ENCODE data around the gene ADARB2. TPM values are rescaled to one million over a fixed set of nuclear protein-coding genes. Genes with fewer than 3 reads are reported as not detected.

The ADARB2 gene
- total and polyA plus RNA-seq, 2 experiments from 2014 or later, result 0.13 to 0.48 TPM

- no peaks in the 10 kb centered on the region for H3K9me2 ChIP-seq (replicated peaks; ENCODE audit: insufficient read depth)
- no peak for DNase-seq (ENCODE audit: low spot score)
- no peaks in the 10 kb centered on the region for H4K20me1 ChIP-seq (ENCODE audit: insufficient read depth, poor library complexity, severe bottlenecking)
- no peaks in the 10 kb centered on the region for H3K4me1 ChIP-seq (ENCODE audit: insufficient read depth)
- 92% methylated on average over 7 of the region's 7 CpGs for WGBS (ENCODE audit: low lambda C conversion rate, missing lambda C conversion rate)
- no peaks in the 10 kb centered on the region for H3K9me3 ChIP-seq (ENCODE audit: low read depth)
- no peaks in the 10 kb centered on the region for H3K79me2 ChIP-seq
- no peak overlapping the region for H3K27ac ChIP-seq
- H3K4me3 ChIP-seq, result no peak overlapping the region
- no peak overlapping the region for H3K4me2 ChIP-seq
- no peak overlapping the region for H2AFZ ChIP-seq
- TF ChIP-seq EZH2phosphoT487 (IDR thresholded peaks at IDR 0.05; ENCODE audit: low read depth, severe bottlenecking, unreplicated experiment), result no peak
- no peak for TF ChIP-seq EZH2 (IDR thresholded peaks at IDR 0.05; ENCODE audit: borderline replicate concordance)
- TF ChIP-seq CTCF (IDR thresholded peaks at IDR 0.05; ENCODE audit: poor library complexity), result no peak
- peaks cover 3% of the 10 kb centered on the region for H3K27me3 ChIP-seq
- H3K36me3 ChIP-seq (replicated peaks; ENCODE audit: insufficient read depth, low read depth), result no peaks in the 10 kb centered on the region
These were observed 183.4 kb downstream of the ADARB2 start for GRCh38 chr10:1553951-1554350.

GRCh38 chr10:1552881-1553670 is 184.2 kb downstream of the ADARB2 start:
- TF ChIP-seq EZH2phosphoT487 (IDR thresholded peaks at IDR 0.05; ENCODE audit: low read depth, severe bottlenecking, unreplicated experiment) (no peak), CTCF (IDR thresholded peaks at IDR 0.05; ENCODE audit: poor library complexity) (no peak), EZH2 (IDR thresholded peaks at IDR 0.05; ENCODE audit: borderline replicate concordance) (no peak)
- no peaks in the 10 kb centered on the region for H3K9me2 ChIP-seq (replicated peaks; ENCODE audit: insufficient read depth)
- WGBS (ENCODE audit: low lambda C conversion rate, missing lambda C conversion rate), result 81% methylated on average over 30 of the region's 30 CpGs
- no peaks in the 10 kb centered on the region for H4K20me1 ChIP-seq (ENCODE audit: insufficient read depth, poor library complexity, severe bottlenecking)
- H3K4me2 ChIP-seq, result no peak overlapping the region
- no peaks in the 10 kb centered on the region for H3K79me2 ChIP-seq
- H3K4me3 ChIP-seq, result no peak overlapping the region
- H3K36me3 ChIP-seq (replicated peaks; ENCODE audit: insufficient read depth, low read depth), result no peaks in the 10 kb centered on the region
- H3K27ac ChIP-seq, result no peak overlapping the region
- no peaks in the 10 kb centered on the region for H3K27me3 ChIP-seq
- DNase-seq (ENCODE audit: low spot score), result no peak
- H3K9me3 ChIP-seq (ENCODE audit: low read depth), result no peaks in the 10 kb centered on the region
- no peak overlapping the region for H2AFZ ChIP-seq
- H3K4me1 ChIP-seq (ENCODE audit: insufficient read depth), result no peaks in the 10 kb centered on the region

DNA sequence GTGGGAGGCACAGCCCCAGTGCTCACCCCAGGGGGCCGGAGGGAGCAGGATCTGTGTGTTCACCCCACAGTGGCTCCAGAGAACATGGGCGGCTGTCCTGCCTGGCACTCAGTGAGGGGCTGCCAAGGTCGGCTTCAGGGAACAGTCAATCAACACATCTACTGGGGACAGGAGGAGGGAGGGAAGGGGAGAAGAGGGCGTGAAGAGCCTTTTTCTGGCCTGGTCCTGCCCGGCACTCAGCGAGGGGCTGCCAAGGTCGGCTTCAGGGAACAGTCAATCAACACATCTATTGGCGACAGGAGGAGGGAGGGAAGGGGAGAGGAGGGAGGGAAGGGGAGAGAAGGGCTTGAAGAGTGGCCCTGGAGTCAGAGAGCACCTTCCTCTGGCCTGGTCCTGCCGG is 184.9 kb downstream of the ADARB2 start:
- Histone ChIP-seq H3K36me3 (replicated peaks; ENCODE audit: insufficient read depth, low read depth) (no peaks in the 10 kb centered on the region), H3K9me3 (ENCODE audit: low read depth) (no peaks in the 10 kb centered on the region), H3K27me3 (no peaks in the 10 kb centered on the region), H3K9me2 (replicated peaks; ENCODE audit: insufficient read depth) (no peaks in the 10 kb centered on the region), H3K4me2 (no peak overlapping the region), H3K4me1 (ENCODE audit: insufficient read depth) (no peaks in the 10 kb centered on the region), H3K79me2 (no peaks in the 10 kb centered on the region), H3K4me3 (no peak overlapping the region), H3K27ac (no peak overlapping the region), H4K20me1 (ENCODE audit: insufficient read depth, poor library complexity, severe bottlenecking) (no peaks in the 10 kb centered on the region), H2AFZ (no peak overlapping the region)
- no peak for DNase-seq (ENCODE audit: low spot score)
- TF ChIP-seq EZH2phosphoT487 (IDR thresholded peaks at IDR 0.05; ENCODE audit: low read depth, severe bottlenecking, unreplicated experiment), result no peak
- no peak for TF ChIP-seq EZH2 (IDR thresholded peaks at IDR 0.05; ENCODE audit: borderline replicate concordance)
- TF ChIP-seq CTCF (IDR thresholded peaks at IDR 0.05; ENCODE audit: poor library complexity), result no peak
- 68% methylated on average over 9 of the region's 9 CpGs for WGBS (ENCODE audit: low lambda C conversion rate, missing lambda C conversion rate)

All from hepatocyte (in vitro differentiated cells).